GM21367 (cell line): ENCODE results near the gene TCF15.
"Not testable (repeated sequence)": the region's sequence is repeated elsewhere in the genome, so short reads cannot be mapped to it uniquely, and the experiment has no call there.

Experiments used
- ATAC-seq: cut with Tn5 transposase; IDR thresholded peaks from one replicate; pipeline ENCODE4 v1.9.1; 2021; ENCODE audit not compliant: unreplicated experiment

The TCF15 gene

GRCh38 chr20:584161-584970 lies 25.7 kb downstream of the TCF15 start:
- ATAC-seq: no peak

GRCh38 chr20:582204-582603 lies 27.9 kb downstream of the TCF15 start:
- ATAC-seq: no peak

GRCh38 chr20:578940-579690 lies 31.0 kb downstream of the TCF15 start:
- not testable (repeated sequence) for ATAC-seq

GRCh38 chr20:577167-577791 lies 32.8 kb downstream of the TCF15 start:
- ATAC-seq: no peak

- no peak for ATAC-seq
These were observed 34.0 kb downstream of the TCF15 start for GRCh38 chr20:576156-576555.

GRCh38 chr20:575230-575629 lies 34.9 kb downstream of the TCF15 start:
- no peak for ATAC-seq

- ATAC-seq: no peak
These were observed 35.7 kb downstream of the TCF15 start for GRCh38 chr20:574297-574942.

GRCh38 chr20:573414-574296 lies 36.5 kb downstream of the TCF15 start:
- ATAC-seq: no peak

GRCh38 chr20:572727-573126 lies 37.4 kb downstream of the TCF15 start:
- no peak for ATAC-seq

GRCh38 chr20:571754-572441 lies 38.2 kb downstream of the TCF15 start:
- ATAC-seq: no peak

GRCh38 chr20:568673-569415 lies 41.3 kb downstream of the TCF15 start:
- ATAC-seq: no peak

GRCh38 chr20:568097-568652 lies 41.9 kb downstream of the TCF15 start:
- ATAC-seq: no peak

GRCh38 chr20:564192-564591 lies 45.9 kb downstream of the TCF15 start:
- ATAC-seq: no peak

GRCh38 chr20:563187-563586 lies 46.9 kb downstream of the TCF15 start:
- ATAC-seq: no peak

- no peak for ATAC-seq
These were observed 47.7 kb downstream of the TCF15 start for GRCh38 chr20:562232-562897.

- ATAC-seq: no peak
These were observed 48.5 kb downstream of the TCF15 start for GRCh38 chr20:561437-562231.

GRCh38 chr20:560680-561079 lies 49.4 kb downstream of the TCF15 start:
- ATAC-seq: no peak
